Loucy (cell line): ENCODE data around the gene GTF3A.

ENCODE experiments used
- H2AFZ ChIP-seq: fragments of 200-600 bp; sonication (generic); 2 replicates; pipeline ENCODE4 v1.6.0; 2016; ENCODE audit warnings: antibody characterized with exemption, mild to moderate bottlenecking, low read length, moderate library complexity
- H3F3A ChIP-seq: fragments of 200-600 bp; 2 replicates; pipeline ENCODE4 v1.6.0; 2016; ENCODE audit warnings: antibody characterized with exemption, low read depth, mild to moderate bottlenecking
- H3K27me3 ChIP-seq: fragments of 200-600 bp; sonication (generic); 2 replicates; pipeline ENCODE4 v1.6.1; 2014; ENCODE audit warnings: low read length, mild to moderate bottlenecking; ENCODE audit not compliant: insufficient read depth, poor library complexity, severe bottlenecking
- H3K36me3 ChIP-seq: fragments of 200-600 bp; sonication (generic); 2 replicates; pipeline ENCODE4 v1.6.1; 2016; ENCODE audit warnings: low read length; ENCODE audit not compliant: insufficient read depth
- H3K4me1 ChIP-seq: fragments of 200-600 bp; sonication (generic); 2 replicates; pipeline ENCODE4 v1.5.1; 2014; ENCODE audit warnings: low read length, mild to moderate bottlenecking; ENCODE audit not compliant: insufficient read depth, poor library complexity, severe bottlenecking
- H3K4me2 ChIP-seq: fragments of 200-600 bp; sonication (generic); 2 replicates; pipeline ENCODE4 v1.6.0; 2014; ENCODE audit warnings: antibody characterized with exemption, low read length, low read depth, mild to moderate bottlenecking; ENCODE audit not compliant: poor library complexity, severe bottlenecking
- H3K4me3 ChIP-seq: fragments of 200-600 bp; sonication (generic); 2 replicates; pipeline ENCODE4 v1.5.1; 2014; ENCODE audit warnings: low read length, mild to moderate bottlenecking, mixed read lengths; ENCODE audit not compliant: poor library complexity, severe bottlenecking
- H3K79me2 ChIP-seq: fragments of 200-600 bp; sonication (generic); 2 replicates; pipeline ENCODE4 v1.6.1; 2014; ENCODE audit warnings: low read length; ENCODE audit not compliant: insufficient read depth
- H3K9ac ChIP-seq: fragments of 200-600 bp; sonication (generic); 2 replicates; pipeline ENCODE4 v1.6.0; 2014; ENCODE audit warnings: mild to moderate bottlenecking, low read depth, low read length, moderate library complexity; ENCODE audit not compliant: poor library complexity, severe bottlenecking
- H3K9me2 ChIP-seq: fragments of 200-600 bp; sonication (generic); replicated peaks from 2 replicates; pipeline ENCODE4 v1.6.1; 2016; ENCODE audit warnings: low read depth, low read length, mixed read lengths
- H3K9me3 ChIP-seq: fragments of 200-600 bp; sonication (generic); 2 replicates; pipeline ENCODE4 v1.6.1; 2014; ENCODE audit warnings: mild to moderate bottlenecking, antibody characterized with exemption, low read length, low read depth; ENCODE audit not compliant: insufficient read depth
- H4K20me1 ChIP-seq: fragments of 200-600 bp; sonication (generic); 2 replicates; pipeline ENCODE4 v1.6.0; 2014; ENCODE audit warnings: antibody characterized with exemption, low read length, mild to moderate bottlenecking; ENCODE audit not compliant: insufficient read depth, poor library complexity, severe bottlenecking
- CTCF ChIP-seq: fragments of 200-600 bp; sonication (generic); conservative IDR thresholded peaks from 2 replicates; pipeline ENCODE4 v1.5.1; 2014; ENCODE audit warnings: mild to moderate bottlenecking, antibody characterized with exemption, low read length
- EZH2phosphoT487 ChIP-seq: fragments of 200-600 bp; IDR thresholded peaks from 2 replicates; pipeline ENCODE4 v1.6.1; 2018; ENCODE audit warnings: antibody characterized with exemption, mild to moderate bottlenecking, moderate library complexity, borderline replicate concordance

The GTF3A gene

GRCh38 chr13:27423333-27423732, 1.1 kb upstream of the GTF3A start:
- H4K20me1 ChIP-seq: peaks cover 21% of the 10 kb centered on the region
- peak overlapping the region; percentile 78 for H3K4me3 ChIP-seq
- no peaks in the 10 kb centered on the region for H3K9me3 ChIP-seq
- peak overlapping the region; percentile 88 for H3K4me2 ChIP-seq
- no peaks in the 10 kb centered on the region for H3F3A ChIP-seq
- peaks cover 27% of the 10 kb centered on the region for H3K4me1 ChIP-seq
- H3K9me2 ChIP-seq: no peaks in the 10 kb centered on the region
- peaks cover 36% of the 10 kb centered on the region for H3K79me2 ChIP-seq
- H2AFZ ChIP-seq: no peak overlapping the region
- peak overlapping the region; percentile 84 for H3K9ac ChIP-seq
- no peak for TF ChIP-seq EZH2phosphoT487
- no peak for TF ChIP-seq CTCF
- peaks cover 13% of the 10 kb centered on the region; the same call in 1 of the 2 replicates for H3K36me3 ChIP-seq
- H3K27me3 ChIP-seq: no peaks in the 10 kb centered on the region

- H3K4me3 ChIP-seq: peak overlapping the region; percentile 78
- TF ChIP-seq EZH2phosphoT487: no peak
- no peak for TF ChIP-seq CTCF
- no peaks in the 10 kb centered on the region for H3K27me3 ChIP-seq
- H3K9ac ChIP-seq: peak overlapping the region; percentile 84
- H2AFZ ChIP-seq: no peak overlapping the region
- no peaks in the 10 kb centered on the region for H3K9me2 ChIP-seq
- peaks cover 56% of the 10 kb centered on the region for H3K79me2 ChIP-seq
- peak overlapping the region; percentile 86 for H3K4me2 ChIP-seq
- H3K36me3 ChIP-seq: peaks cover 33% of the 10 kb centered on the region
- H3F3A ChIP-seq: no peaks in the 10 kb centered on the region
- H3K9me3 ChIP-seq: no peaks in the 10 kb centered on the region
- H3K4me1 ChIP-seq: peaks cover 47% of the 10 kb centered on the region
- H4K20me1 ChIP-seq: peaks cover 40% of the 10 kb centered on the region
Measured at GRCh38 chr13:27425158-27425917, 919 bp downstream of the GTF3A start.

- Histone ChIP-seq H4K20me1 (peaks cover 48% of the 10 kb centered on the region), H3K4me3 (peak overlapping the region; percentile 78), H3K36me3 (peaks cover 40% of the 10 kb centered on the region), H3K9me2 (no peaks in the 10 kb centered on the region), H3K4me1 (peaks cover 54% of the 10 kb centered on the region), H3F3A (no peaks in the 10 kb centered on the region), H3K79me2 (peaks cover 64% of the 10 kb centered on the region), H2AFZ (no peak overlapping the region), H3K9me3 (no peaks in the 10 kb centered on the region), H3K27me3 (no peaks in the 10 kb centered on the region), H3K4me2 (peak overlapping the region; percentile 86), H3K9ac (peak overlapping the region; percentile 84)
- TF ChIP-seq CTCF (peak; percentile 49), EZH2phosphoT487 (no peak)
Measured at GRCh38 chr13:27425918-27426630, 1.7 kb downstream of the GTF3A start.
